Measurements from ENCODE around the gene CCDC158. TPM values are rescaled to one million over a fixed set of nuclear protein-coding genes. Genes with fewer than 3 reads are reported as not detected.
A peak's percentile ranks its signal among the peaks of the same experiment; 100 is the strongest.

CCDC158 gene
- total and polyA plus RNA-seq, 2 of the 8 experiments (the other 6 are each of a cell fraction or from before 2014, with no cell fraction given): not detected

DNA sequence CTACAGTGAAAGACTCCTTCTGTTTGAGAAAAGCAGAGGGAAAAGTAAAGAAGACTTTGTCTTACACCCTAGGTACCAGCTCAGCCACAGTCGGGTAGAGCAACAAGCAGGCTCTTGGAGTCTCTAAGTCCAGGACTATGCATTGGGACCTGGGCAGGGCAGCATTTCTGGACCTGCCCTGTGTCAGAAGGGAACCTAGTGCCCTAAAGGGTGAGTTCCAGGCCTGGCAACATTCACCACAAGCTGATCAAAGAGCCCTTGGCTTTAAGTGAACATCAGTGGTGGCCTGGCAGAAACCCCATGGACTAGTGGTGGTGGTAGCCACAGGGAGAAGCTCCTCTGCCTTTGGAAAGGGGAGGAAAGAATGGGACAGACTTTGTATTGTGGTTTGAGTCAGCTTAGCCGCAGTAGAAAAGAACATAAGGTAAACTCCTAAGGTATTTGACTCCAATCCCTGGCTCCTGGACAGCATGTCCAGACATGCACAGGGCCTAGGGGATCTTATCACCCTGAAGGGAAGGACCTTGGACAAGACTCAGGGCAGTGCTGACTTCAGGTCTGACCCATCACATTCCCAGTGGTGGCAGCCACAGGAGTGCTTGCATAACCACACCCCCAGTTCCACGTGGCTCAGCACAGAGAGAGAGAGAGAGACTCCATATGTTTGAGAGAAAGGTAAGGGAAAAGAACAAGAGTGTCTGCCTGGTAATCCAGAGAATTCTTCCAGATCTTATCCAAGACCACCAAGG, 32.6 kb downstream of the CCDC158 start:
- Histone ChIP-seq H3K79me1 (ENCODE audit: low read depth, low read length) (no peaks in the 10 kb centered on the region), H3K4ac (replicated peaks; ENCODE audit: insufficient read length, low read depth, low read length) (no peak overlapping the region), H3K9me3 (ENCODE audit: insufficient read depth in 2 of 2, low read depth in 1 of 2, low read length in 1 of 2) (no peaks in the 10 kb centered on the region), H2BK5ac (ENCODE audit: low read depth, low read length) (peak overlapping the region; percentile 77; the same call in 1 of the 2 replicates), H3K23me2 (ENCODE audit: low read depth, low read length) (no peaks in the 10 kb centered on the region), H2AFZ (ENCODE audit: low read length) (peak overlapping the region; percentile 22), H4K91ac (replicated peaks; ENCODE audit: insufficient read length, low read length) (no peak overlapping the region), H2BK15ac (ENCODE audit: low read length) (no peak overlapping the region; the same call in 1 of the 2 replicates), H2BK20ac (ENCODE audit: low read length) (peak overlapping the region; percentile 5; the same call in 1 of the 2 replicates), H3K79me2 (ENCODE audit: control insufficient read depth in 1 of 2, insufficient read depth in 2 of 2, low read length in 2 of 2) (no peaks in the 10 kb centered on the region), H3K27me3 (replicated peaks in 1 of 4; ENCODE audit: control insufficient read depth in 3 of 4, extremely low read depth in 1 of 4, insufficient read depth in 3 of 4, low read length in 3 of 4) (no peaks in the 10 kb centered on the region), H3K14ac (ENCODE audit: insufficient read length) (no peak overlapping the region), H3K36me3 (ENCODE audit: control insufficient read depth in 2 of 4, insufficient read depth in 4 of 4, low read length in 3 of 4) (no peaks in the 10 kb centered on the region), H3K4me1 (replicated peaks in 1 of 4; ENCODE audit: control insufficient read depth in 3 of 4, insufficient read depth in 4 of 4, low read length in 3 of 4) (peaks cover 0 to 5% (median 3%) of the 10 kb centered on the region in 4 experiments; a peak in 4 of 7 replicates), H3K18ac (ENCODE audit: extremely low read depth, low read length) (no peak overlapping the region), H4K5ac (ENCODE audit: insufficient read length, low read depth, low read length) (no peak overlapping the region), H3K9ac (replicated peaks in 1 of 4; ENCODE audit: extremely low read depth in 1 of 4, low read depth in 3 of 4, low read length in 3 of 4) (no peak overlapping the region), H2AK5ac (ENCODE audit: low read depth, low read length) (no peak overlapping the region), H4K8ac (ENCODE audit: extremely low read depth, insufficient read depth, low read length) (no peak overlapping the region), H3K23ac (ENCODE audit: insufficient read length) (no peak overlapping the region), H4K20me1 (replicated peaks in 1 of 2; ENCODE audit: control insufficient read depth in 1 of 2, insufficient read depth in 2 of 2, low read length in 2 of 2) (no peaks in the 10 kb centered on the region), H2BK120ac (replicated peaks; ENCODE audit: low read depth, low read length) (peak overlapping the region; percentile 90), H3K27ac (ENCODE audit: low read depth, low read length) (no peak overlapping the region), H3K4me2 (ENCODE audit: insufficient read depth in 1 of 2, low read depth in 2 of 2, low read length in 2 of 2) (no peak overlapping the region), H3K4me3 (ENCODE audit: extremely low read depth in 1 of 4, insufficient read depth in 2 of 4, low read depth in 3 of 4, low read length in 4 of 4) (no peak overlapping the region), H2BK12ac (ENCODE audit: low read depth, low read length) (peak overlapping the region; percentile 7; the same call in 1 of the 2 replicates), H3K56ac (replicated peaks; ENCODE audit: insufficient read length, low read depth, low read length) (no peak overlapping the region)
- no peak for TF ChIP-seq TEAD4 (IDR thresholded peaks at IDR 0.05; ENCODE audit: low read depth, low read length)
- TF ChIP-seq EGR1 (IDR thresholded peaks at IDR 0.05; ENCODE audit: borderline replicate concordance, low read depth, low read length): no peak
- TF ChIP-seq EP300 (IDR thresholded peaks at IDR 0.05; ENCODE audit: borderline replicate concordance in 1 of 2, low read depth in 2 of 2, low read length in 2 of 2): no peak
- TF ChIP-seq, protein P1, sequence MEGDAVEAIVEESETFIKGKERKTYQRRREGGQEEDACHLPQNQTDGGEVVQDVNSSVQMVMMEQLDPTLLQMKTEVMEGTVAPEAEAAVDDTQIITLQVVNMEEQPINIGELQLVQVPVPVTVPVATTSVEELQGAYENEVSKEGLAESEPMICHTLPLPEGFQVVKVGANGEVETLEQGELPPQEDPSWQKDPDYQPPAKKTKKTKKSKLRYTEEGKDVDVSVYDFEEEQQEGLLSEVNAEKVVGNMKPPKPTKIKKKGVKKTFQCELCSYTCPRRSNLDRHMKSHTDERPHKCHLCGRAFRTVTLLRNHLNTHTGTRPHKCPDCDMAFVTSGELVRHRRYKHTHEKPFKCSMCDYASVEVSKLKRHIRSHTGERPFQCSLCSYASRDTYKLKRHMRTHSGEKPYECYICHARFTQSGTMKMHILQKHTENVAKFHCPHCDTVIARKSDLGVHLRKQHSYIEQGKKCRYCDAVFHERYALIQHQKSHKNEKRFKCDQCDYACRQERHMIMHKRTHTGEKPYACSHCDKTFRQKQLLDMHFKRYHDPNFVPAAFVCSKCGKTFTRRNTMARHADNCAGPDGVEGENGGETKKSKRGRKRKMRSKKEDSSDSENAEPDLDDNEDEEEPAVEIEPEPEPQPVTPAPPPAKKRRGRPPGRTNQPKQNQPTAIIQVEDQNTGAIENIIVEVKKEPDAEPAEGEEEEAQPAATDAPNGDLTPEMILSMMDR (IDR thresholded peaks at IDR 0.05; ENCODE audit: control extremely low read depth in 1 of 3, insufficient read depth in 1 of 3, low read depth in 1 of 3, low read length in 3 of 3): no peak
- TF ChIP-seq SIN3A (conservative IDR thresholded peaks at IDR 0.05 in 1 of 2, IDR thresholded peaks at IDR 0.05 in 1 of 2; ENCODE audit: low read depth in 1 of 2, low read length in 2 of 2): no peak
- no peak for TF ChIP-seq ZNF274 (IDR thresholded peaks at IDR 0.05; ENCODE audit: borderline replicate concordance, extremely low read depth, low read length)
- TF ChIP-seq SP1 (IDR thresholded peaks at IDR 0.05; ENCODE audit: low read depth, low read length): no peak
- ChIA-PET CTCF (ENCODE audit: partially characterized antibody) (interaction anchor here (0.6 to 3.3 kb wide), 4 partner anchors 10 to 209 kb away, joined by 3 to 31 read pairs (median 6); no protein-coding TSS in a partner anchor), POLR2A (ENCODE audit: partially characterized antibody) (interaction anchor here (0.9 kb wide), 1 partner anchor 10 kb away, joined by 3 read pairs; no protein-coding TSS in a partner anchor)
- DNase-seq (ENCODE audit: low read depth in 1 of 2, low spot score in 2 of 2) (no peak), FAIRE-seq (no peak)
- 80% methylated on average over 3 of the region's 3 CpGs; no CpG with 5 or more reads in 1 of the 2 experiments for WGBS, 2 experiments (ENCODE audit: extremely low coverage in 1 of 2, insufficient coverage in 1 of 2, insufficient read length in 1 of 2, insufficient replicate concordance in 2 of 2, low coverage in 1 of 2, low lambda C conversion rate in 2 of 2, missing lambda C conversion rate in 1 of 2)

Measured in H1 (cell line).